GM19468 (cell line): Measurements from ENCODE around the gene CMIP.
"Not testable (repeated sequence)": the region's sequence is repeated elsewhere in the genome, so short reads cannot be mapped to it uniquely, and the experiment has no call there.

Source experiments
- ATAC-seq: cut with Tn5 transposase; IDR thresholded peaks from one replicate; pipeline ENCODE4 v1.9.1; 2021; ENCODE audit warnings: mild to moderate bottlenecking, moderate library complexity, moderate number of reproducible peaks; ENCODE audit not compliant: unreplicated experiment; ENCODE audit errors: extremely low read depth

Gene CMIP

GRCh38 chr16:81419806-81420205 lies 24.8 kb upstream of the CMIP start:
- no peak for ATAC-seq

DNA sequence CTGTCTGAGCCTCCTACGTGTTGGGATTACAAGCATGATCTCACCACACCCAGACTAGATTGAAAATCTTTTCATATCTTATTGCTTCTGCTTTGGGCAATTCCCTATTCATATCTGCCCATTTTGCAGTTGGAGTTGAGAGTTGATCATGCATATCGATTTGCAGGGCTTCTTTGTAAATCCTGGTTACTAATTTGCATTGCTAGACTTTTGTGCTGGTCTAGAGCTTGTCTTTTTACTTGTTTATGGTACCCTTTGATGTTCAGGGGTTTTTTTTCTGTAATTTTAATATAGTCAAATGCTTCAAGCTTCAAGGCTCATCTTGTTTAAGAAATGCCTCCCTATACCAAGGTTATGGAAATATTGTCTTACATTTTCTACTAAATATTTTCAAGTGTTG lies 23.5 kb upstream of the CMIP start:
- no peak for ATAC-seq

DNA sequence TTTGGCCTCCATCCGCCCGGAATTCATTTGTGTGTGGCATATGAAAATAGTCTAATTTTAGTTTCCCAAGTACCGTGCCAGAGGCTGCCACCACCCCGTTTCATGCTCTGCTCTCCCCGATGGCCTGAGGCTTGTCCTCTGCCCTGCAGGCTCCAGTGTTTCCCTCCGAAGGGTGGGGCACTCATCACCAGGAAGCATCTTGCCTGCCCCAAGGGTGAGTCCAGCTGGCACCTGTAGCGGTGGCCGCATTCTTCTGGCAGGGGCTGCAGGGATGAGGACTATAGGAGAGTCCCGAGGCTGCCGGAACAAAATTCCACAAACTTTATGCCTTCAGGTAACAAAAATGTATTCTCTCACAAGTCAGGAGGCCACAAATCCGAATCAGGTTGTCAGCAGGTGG lies 23.1 kb upstream of the CMIP start:
- no peak for ATAC-seq

- not testable (repeated sequence) for ATAC-seq
These were observed 22.5 kb upstream of the CMIP start for GRCh38 chr16:81422153-81422552.

GRCh38 chr16:81424771-81425170 lies 19.8 kb upstream of the CMIP start:
- ATAC-seq = no peak

DNA sequence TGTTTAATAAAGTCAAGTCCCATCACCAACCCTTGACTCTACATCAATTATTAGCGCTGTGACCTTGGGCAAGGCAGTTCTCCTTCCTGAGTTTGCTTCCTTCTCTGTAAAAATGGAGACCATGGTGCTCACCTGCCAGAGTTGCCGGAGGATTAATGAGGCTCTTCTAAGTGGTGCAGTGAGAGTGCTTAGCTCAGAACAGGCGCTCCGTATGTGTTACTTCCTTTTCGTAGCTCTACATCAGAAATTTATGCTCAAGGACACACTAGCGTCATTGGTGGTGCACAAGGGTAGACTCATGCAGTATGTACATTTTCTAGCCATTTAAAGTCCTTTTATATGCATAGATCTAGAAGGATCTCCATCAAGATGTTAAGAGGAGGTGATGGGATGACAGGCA lies 17.4 kb upstream of the CMIP start:
- no peak for ATAC-seq

- no peak for ATAC-seq
These were observed 15.5 kb upstream of the CMIP start for GRCh38 chr16:81429045-81429521.

DNA sequence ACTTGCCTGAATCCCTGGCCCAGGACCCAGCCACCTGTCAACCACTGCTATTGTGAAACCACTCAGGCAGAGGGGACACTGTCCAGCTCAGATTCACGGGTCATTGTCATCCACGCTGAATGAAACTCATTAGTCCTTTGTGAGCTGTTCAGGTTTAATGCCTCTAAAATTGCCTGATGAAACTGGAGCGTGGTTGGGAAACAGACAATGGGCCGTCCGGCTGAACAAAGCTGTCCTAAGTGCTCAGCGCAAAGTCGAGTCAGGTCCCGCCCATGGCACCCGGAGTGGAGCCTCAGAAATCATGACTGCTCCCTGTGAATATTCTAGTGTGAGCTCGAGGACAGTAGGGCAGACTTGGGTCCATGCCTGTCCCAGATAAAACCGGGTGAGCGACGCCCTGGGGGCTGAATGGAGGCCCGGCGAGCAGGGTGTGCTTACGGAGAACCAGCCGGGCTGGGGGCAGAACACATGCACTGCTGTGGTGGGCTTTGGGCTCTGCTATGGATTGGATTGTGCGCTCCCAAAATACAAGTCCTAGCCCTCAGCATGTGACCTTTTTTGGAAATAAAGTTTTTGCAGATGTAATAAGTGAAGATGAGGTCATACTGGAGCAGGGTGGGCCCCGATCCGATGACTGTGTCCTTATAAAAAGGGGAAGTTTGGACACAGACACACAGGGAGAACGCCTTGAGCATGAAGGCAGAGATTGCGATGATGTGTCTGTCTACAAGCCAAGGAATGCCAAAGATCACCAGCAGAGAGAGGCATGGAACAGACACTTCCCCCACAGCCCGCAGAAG lies 12.9 kb upstream of the CMIP start:
- no peak for ATAC-seq

GRCh38 chr16:81432937-81433557 lies 11.6 kb upstream of the CMIP start:
- no peak for ATAC-seq

GRCh38 chr16:81435103-81435502 lies 9.5 kb upstream of the CMIP start:
- no peak for ATAC-seq

- ATAC-seq = no peak
These were observed 9.0 kb upstream of the CMIP start for GRCh38 chr16:81435567-81435966.

DNA sequence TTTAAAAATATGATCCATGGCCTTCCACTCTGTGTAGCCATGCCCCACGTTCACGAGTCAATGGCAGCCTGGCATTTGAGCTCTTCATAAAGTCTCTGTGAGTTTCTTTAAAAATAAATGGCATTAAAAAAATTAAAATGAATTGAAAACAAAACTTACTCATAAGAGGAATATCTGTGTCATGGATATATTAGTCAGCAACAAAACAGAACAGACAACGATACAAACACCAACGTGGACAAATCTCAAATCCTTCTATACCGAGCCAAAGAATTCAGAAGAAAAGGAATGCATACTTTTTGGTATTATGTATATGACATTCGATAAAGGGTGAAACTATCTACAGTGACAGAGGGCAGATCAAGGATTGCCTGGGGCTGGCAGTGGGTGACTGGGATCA lies 8.2 kb upstream of the CMIP start:
- ATAC-seq = no peak

DNA sequence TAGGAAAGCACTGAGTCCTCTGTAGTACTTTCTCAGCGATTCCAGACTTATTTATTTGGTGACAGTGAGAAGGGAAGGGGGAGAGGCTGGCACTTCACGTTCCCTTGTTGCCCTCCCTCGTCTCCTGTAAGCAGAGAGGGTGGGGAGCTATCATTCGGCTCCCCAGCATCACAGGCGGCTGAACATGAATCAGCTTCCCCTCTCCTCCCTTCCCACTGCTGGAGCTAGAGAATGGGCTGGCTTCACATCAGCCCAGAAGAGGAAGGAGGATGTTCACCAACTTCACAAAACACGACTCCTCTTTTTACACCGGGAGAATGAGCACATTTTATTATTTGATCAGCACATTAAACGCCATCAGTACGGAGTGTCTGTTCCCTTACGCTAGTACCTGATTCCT lies 6.7 kb upstream of the CMIP start:
- no peak for ATAC-seq

DNA sequence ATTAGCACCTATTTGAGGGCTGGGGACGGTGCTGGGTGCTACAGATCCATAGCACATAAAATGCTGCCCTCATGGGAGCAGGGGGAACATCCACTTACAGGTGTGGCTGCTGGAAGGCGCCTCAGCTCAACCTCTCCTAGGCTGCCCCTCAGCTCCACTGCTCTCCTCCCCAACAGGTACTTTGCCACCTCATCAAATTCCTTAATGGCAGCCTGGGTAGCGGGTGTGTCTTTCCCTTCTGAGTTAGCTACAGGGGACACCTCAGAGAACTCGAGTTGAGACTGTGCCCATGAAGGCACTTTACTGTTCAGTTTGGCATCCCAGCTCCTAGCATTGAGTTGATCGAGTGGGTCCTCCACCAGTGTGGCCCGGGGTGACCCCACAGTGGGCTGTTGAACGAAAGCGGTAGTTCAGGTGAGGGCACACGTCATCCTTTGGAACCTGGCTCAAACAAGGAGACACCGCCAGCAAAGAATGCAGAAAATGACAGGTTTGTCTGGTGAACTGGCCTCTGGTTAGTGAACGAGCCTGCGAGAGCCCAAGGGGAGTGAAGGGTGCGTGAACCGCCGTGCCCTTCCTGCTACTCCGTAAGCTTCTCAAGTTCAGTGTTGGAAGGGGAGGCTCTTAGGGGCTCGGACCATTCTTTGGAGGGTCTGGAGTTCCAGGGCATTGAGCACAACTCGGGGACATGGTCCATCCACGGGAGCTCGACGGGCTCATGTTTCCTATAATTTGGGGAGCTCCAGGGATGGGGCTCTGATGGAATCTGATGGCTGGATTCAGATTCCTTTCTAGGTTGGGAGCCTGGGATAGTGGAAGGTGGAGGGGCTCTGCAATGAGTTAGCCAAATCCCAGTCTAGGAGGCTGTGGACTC lies 3.5 kb upstream of the CMIP start:
- ATAC-seq = no peak

DNA sequence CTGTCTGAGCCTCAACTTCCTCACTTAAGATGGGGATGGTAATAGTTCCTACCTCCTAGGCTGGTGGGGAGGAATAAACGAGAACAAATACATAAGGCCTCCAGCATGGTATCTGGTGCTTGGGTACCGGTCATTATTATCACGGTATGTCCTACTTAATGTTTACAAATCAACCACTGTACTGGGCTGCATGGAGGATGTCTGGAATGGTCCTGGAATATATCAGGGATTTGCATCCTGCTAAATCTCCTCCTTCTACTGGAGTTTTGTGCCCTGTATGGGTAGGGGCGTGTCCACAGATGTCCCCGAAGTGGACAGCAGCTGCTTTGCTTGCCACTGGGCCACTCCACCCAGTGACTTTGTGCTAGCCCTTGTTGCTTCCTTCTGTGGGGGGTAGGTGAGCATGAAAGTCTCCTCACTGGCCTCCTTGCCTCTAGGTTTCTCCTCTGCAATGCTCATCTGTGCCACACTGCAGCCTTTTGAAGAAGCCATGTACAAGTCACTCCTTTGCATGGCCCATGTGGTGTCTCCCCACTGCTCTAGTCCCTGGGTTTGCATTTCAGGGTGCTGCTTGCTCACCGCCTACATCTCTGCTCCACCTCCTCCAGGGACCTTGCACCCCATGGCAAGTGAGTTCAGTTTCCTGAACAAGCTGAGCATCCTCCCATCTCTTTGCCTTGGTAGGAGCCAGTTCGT lies 2.2 kb upstream of the CMIP start:
- ATAC-seq = no peak

GRCh38 chr16:81442916-81443687 lies 1.5 kb upstream of the CMIP start:
- no peak for ATAC-seq

- no peak for ATAC-seq
These were observed 740 bp upstream of the CMIP start for GRCh38 chr16:81443688-81444447.

- ATAC-seq = no peak
These were observed 744 bp downstream of the CMIP start for GRCh38 chr16:81445143-81445961.
